Right atrium auricular region (tissue), 2 donors: ENCODE data around the gene MSMB. TPM values are rescaled to one million over a fixed set of nuclear protein-coding genes. Genes with fewer than 3 reads are reported as not detected.
A peak's percentile ranks its signal among the peaks of the same experiment; 100 is the strongest.
"Not testable (repeated sequence)": the region's sequence is repeated elsewhere in the genome, so short reads cannot be mapped to it uniquely, and the experiment has no call there.

Experiments
- DNase-seq: peaks from one replicate; pipeline ENCODE4 v3.0.0-alpha.2; 2019; ENCODE audit warnings: low spot score
- H3K27ac ChIP-seq, 2 donors: fragments of 200-600 bp; sonication (generic); 1 replicate in 1 of 2; 2 replicates in 1 of 2; pipeline ENCODE4 v1.5.1; 2016 to 2019
- H3K27me3 ChIP-seq, 2 donors: fragments of 200-600 bp; sonication (generic); one replicate each; pipeline versions ENCODE4 v1.5.1 to v1.6.0; 2017 to 2019
- H3K36me3 ChIP-seq: fragments of 200-600 bp; sonication (generic); one replicate; pipeline ENCODE4 v1.5.1; 2016
- H3K4me1 ChIP-seq, 2 donors: fragments of 200-600 bp; sonication (generic); one replicate each; pipeline versions ENCODE4 v1.5.1 to v1.6.0; 2017 to 2019
- H3K4me3 ChIP-seq, 2 donors: fragments of 200-600 bp; sonication (generic); 1 replicate in 1 of 2; 2 replicates in 1 of 2; pipeline ENCODE4 v1.5.1; 2017 to 2019; ENCODE audit warnings: mild to moderate bottlenecking in 1 of 2, moderate library complexity in 1 of 2
- H3K9me3 ChIP-seq, 2 donors: fragments of 200-600 bp; sonication (generic); one replicate each; pipeline ENCODE4 v1.5.1; 2019
- total RNA-seq, 2 donors: library from RNA; depleted of rRNA; stranded (reverse); fragments of >200 nt; gene quantifications; one replicate each; pipeline ENCODE4 v1.1.0, GENCODE V29; 2016
- TF ChIP-seq, protein P1 (sequence below), 2 donors: fragments of 200-600 bp; sonication (generic); IDR thresholded peaks; one replicate each; pipeline ENCODE4 v1.5.1; 2019; ENCODE audit warnings: antibody characterized with exemption in 2 of 2

Gene MSMB, protein sequence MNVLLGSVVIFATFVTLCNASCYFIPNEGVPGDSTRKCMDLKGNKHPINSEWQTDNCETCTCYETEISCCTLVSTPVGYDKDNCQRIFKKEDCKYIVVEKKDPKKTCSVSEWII
- not detected for total RNA-seq

DNA sequence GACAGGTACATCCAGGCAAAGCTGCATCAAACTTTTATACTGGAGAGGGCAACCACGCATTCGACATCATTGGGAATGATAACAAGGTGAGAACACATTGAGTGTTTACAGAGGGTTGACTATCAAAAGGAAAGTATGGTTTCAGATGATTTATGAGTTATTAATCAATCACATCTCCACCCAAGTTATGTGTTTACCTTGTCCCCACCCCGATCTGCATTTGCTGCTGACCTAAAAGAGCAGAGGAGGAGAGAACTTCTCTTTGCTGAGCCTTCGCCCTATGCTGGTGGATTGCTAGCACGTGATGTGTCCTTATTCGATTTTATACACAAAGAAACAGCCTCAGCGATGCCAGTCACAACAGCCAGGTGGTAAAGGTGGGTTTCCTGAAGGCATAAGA lies at the start of gene MSMB:
Gene MSMB (minus strand): TSS at position 9 of the 400 bp plus-strand sequence. CDS start 32 bp downstream, outside the sequence.
- TF ChIP-seq, protein P1, sequence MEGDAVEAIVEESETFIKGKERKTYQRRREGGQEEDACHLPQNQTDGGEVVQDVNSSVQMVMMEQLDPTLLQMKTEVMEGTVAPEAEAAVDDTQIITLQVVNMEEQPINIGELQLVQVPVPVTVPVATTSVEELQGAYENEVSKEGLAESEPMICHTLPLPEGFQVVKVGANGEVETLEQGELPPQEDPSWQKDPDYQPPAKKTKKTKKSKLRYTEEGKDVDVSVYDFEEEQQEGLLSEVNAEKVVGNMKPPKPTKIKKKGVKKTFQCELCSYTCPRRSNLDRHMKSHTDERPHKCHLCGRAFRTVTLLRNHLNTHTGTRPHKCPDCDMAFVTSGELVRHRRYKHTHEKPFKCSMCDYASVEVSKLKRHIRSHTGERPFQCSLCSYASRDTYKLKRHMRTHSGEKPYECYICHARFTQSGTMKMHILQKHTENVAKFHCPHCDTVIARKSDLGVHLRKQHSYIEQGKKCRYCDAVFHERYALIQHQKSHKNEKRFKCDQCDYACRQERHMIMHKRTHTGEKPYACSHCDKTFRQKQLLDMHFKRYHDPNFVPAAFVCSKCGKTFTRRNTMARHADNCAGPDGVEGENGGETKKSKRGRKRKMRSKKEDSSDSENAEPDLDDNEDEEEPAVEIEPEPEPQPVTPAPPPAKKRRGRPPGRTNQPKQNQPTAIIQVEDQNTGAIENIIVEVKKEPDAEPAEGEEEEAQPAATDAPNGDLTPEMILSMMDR (IDR thresholded peaks at IDR 0.05), result no peak
- Histone ChIP-seq H3K36me3 (no peaks in the 10 kb centered on the region), H3K4me1 (no peaks in the 10 kb centered on the region), H3K9me3 (no peaks in the 10 kb centered on the region), H3K27me3 (no peaks in the 10 kb centered on the region), H3K27ac (no peak within 1 kb of the TSS), H3K4me3 (no peak within 1 kb of the TSS)
- DNase-seq, result no peak

DNA sequence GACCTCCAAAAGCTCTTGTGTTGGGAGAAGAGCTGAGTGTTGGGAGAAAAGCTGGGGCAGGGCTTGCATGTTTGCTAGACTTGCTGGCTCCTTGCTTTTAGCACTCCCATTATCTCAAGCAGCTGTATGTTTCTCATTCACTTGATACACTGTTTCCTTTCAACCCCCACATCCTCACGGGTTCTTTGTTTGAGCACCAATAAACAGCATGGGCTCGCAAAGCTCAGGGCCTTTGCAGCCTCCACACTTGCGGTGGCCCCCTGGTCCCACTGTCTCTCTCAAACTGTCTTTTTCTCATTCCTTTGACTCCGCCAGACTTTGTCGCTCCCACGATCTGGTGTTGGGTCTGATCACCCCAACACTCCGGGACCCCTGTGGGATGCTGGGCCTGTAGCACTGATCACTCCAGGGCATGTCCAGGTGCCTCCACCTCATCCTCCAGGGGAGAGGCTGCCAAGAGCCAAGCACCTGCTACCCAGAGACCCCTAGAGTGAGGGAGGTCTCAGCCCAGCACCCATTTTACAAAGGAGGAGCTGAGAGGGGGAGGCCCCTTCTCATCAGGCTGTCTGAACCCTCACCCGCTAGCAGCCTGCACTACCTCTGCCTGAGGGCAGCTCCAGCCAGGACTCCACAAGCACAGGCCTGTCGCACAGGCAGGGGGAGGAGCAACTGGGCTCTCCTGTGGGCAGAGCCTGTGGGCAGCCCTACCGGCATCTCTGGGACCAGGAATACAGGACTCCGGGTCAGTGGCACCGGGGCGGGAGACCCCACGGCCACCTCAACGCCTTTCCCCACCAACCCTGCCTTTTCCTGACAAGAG lies 49.1 kb upstream of the MSMB start:
- no peaks in the 10 kb centered on the region for H3K4me1 ChIP-seq
- H3K4me3 ChIP-seq, result no peak overlapping the region
- no peaks in the 10 kb centered on the region for H3K27me3 ChIP-seq
- H3K9me3 ChIP-seq, result no peaks in the 10 kb centered on the region
- H3K36me3 ChIP-seq, result no peaks in the 10 kb centered on the region
- TF ChIP-seq, protein P1 (IDR thresholded peaks at IDR 0.05), result no peak
- DNase-seq, result no peak
- H3K27ac ChIP-seq, result no peak overlapping the region

DNA sequence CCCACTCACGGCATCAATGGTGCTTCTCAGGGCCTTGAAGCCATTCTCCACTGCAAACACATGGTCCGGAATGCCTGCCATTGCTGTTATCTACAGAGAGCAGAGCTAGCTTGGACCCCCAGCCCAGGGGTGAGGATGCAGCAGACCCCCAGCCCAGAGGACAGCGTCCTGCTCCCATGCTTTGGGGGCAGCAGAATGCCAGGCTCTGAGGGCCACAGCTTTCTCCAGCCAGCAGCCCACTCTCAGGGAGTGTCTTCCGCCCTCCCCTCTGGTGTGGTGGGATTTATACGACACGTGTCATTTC lies 48.1 kb upstream of the MSMB start:
- peak; percentile 40 for DNase-seq
- Histone ChIP-seq H3K4me1 (no peaks in the 10 kb centered on the region), H3K36me3 (no peaks in the 10 kb centered on the region), H3K27ac (no peak overlapping the region), H3K4me3 (no peak overlapping the region), H3K9me3 (no peaks in the 10 kb centered on the region), H3K27me3 (no peaks in the 10 kb centered on the region)
- TF ChIP-seq, protein P1 (IDR thresholded peaks at IDR 0.05), result no peak

DNA sequence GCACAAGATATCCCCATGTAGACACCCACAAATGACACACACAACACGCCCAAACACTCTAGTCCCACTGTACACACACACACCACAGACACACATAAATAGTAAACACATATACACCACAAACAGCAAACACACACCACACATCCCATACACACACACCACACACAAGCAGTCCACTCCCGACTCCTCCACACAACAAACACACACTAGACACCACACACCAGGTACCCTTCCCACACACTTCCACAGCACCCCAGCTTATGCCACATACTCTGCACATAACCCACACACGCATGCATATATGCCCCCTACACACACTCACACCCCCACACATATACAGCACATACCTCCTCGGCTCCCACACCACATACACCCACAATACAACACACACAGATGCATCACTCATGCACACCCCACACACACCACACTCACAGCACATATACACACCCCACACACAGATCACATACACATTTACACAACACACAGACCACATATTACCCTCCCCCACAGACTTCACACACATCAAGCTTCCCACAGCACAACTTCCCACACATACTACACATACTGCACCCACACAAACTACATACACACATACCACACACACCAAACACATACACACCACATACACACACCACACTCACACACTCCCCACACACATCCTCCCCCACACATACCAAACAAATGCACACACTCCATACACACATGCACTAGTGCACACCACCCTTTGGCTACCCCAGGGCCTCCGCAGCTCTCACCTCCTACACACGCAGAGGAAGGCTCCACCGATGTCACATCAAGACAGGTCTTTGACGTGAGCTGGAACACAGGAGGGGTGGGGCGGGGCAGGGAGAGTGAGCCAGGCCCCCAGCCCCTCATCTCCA lies 47.5 kb upstream of the MSMB start:
- DNase-seq, result peak; percentile 44
- H3K27ac ChIP-seq, H3K4me3 ChIP-seq, H3K36me3 ChIP-seq, H3K27me3 ChIP-seq, H3K9me3 ChIP-seq, H3K4me1 ChIP-seq: not testable (repeated sequence)

- Histone ChIP-seq H3K27me3 (no peaks in the 10 kb centered on the region), H3K27ac (no peak overlapping the region), H3K4me1 (no peaks in the 10 kb centered on the region), H3K9me3 (no peaks in the 10 kb centered on the region), H3K36me3 (no peaks in the 10 kb centered on the region), H3K4me3 (no peak overlapping the region)
- TF ChIP-seq, protein P1 (IDR thresholded peaks at IDR 0.05), result no peak
- DNase-seq, result peak; percentile 28
These were observed 46.5 kb upstream of the MSMB start for GRCh38 chr10:46092524-46093081.
